GM21786 (cell line): ENCODE results near the gene ZNF512B.
"Not testable (repeated sequence)": the region's sequence is repeated elsewhere in the genome, so short reads cannot be mapped to it uniquely, and the experiment has no call there.

Experiments
- ATAC-seq: cut with Tn5 transposase; IDR thresholded peaks from one replicate; pipeline ENCODE4 v1.9.1; 2021; ENCODE audit not compliant: unreplicated experiment

ZNF512B gene, protein sequence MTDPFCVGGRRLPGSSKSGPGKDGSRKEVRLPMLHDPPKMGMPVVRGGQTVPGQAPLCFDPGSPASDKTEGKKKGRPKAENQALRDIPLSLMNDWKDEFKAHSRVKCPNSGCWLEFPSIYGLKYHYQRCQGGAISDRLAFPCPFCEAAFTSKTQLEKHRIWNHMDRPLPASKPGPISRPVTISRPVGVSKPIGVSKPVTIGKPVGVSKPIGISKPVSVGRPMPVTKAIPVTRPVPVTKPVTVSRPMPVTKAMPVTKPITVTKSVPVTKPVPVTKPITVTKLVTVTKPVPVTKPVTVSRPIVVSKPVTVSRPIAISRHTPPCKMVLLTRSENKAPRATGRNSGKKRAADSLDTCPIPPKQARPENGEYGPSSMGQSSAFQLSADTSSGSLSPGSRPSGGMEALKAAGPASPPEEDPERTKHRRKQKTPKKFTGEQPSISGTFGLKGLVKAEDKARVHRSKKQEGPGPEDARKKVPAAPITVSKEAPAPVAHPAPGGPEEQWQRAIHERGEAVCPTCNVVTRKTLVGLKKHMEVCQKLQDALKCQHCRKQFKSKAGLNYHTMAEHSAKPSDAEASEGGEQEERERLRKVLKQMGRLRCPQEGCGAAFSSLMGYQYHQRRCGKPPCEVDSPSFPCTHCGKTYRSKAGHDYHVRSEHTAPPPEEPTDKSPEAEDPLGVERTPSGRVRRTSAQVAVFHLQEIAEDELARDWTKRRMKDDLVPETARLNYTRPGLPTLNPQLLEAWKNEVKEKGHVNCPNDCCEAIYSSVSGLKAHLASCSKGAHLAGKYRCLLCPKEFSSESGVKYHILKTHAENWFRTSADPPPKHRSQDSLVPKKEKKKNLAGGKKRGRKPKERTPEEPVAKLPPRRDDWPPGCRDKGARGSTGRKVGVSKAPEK

DNA sequence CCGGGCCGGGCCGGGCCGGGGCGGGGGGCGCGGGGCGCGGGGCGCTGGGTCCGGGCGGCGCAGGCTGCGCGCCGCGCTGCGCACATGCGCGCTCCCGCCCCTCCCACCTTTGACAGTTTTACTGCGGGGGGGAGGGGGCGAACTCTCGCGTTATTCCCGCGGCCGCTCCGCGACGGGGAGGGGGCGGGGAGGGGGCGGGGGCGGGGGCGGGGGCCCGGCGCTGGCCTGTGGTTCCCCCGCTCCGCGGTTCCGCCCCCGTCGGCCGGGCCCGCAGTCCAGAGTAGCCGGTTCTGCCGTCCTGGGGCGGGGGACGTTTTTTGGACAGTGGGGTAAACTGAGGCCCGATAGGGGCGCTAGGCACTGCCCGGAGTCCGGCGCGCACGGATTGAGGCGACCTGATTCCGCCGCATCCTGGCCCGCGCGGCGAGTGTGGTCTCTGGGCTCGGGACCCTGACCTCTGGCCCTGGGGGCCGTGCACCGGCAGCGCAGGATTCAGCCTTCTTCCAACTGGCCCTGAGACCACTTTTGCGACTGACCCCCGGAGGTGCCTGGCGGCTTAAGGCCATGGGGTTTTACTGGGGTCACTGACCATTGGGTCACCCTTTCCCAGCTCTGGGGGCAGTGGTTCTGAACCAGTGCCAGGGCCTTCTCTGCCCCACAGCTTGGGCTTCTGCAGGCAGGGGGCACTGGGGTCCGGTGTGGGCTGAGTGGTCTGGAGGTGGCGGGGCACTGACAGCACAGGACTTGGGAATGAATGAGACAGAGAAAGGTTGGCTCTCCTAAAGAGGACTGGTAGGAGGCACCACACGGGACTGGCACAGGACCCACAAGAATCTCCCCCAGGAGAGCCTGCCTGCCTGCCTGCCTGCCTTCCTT, at the start of gene ZNF512B:
Gene ZNF512B (minus strand): TSS at position 93 of the 876 bp plus-strand sequence. CDS start 1,980 bp downstream, outside the sequence.
- ATAC-seq: no peak

DNA sequence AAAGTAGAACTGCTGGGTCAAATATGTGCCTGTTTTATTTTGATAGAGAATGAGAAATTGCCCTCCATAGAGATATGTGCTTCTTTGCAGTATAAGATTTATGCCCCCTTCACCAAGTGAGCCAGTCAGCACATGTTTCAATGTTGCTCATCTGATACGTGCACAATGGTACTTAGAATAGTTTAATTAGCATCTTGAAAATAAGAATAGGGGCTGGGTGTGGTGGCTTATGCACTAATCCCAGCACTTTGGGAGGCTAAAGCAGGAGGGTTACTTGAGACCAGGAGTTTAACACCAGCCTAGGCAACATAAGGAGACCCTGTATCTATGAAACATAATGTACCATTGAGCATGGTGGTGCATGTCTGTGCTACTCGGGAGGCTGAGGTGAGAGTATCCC, 45.9 kb upstream of the ZNF512B start:
- no peak for ATAC-seq

DNA sequence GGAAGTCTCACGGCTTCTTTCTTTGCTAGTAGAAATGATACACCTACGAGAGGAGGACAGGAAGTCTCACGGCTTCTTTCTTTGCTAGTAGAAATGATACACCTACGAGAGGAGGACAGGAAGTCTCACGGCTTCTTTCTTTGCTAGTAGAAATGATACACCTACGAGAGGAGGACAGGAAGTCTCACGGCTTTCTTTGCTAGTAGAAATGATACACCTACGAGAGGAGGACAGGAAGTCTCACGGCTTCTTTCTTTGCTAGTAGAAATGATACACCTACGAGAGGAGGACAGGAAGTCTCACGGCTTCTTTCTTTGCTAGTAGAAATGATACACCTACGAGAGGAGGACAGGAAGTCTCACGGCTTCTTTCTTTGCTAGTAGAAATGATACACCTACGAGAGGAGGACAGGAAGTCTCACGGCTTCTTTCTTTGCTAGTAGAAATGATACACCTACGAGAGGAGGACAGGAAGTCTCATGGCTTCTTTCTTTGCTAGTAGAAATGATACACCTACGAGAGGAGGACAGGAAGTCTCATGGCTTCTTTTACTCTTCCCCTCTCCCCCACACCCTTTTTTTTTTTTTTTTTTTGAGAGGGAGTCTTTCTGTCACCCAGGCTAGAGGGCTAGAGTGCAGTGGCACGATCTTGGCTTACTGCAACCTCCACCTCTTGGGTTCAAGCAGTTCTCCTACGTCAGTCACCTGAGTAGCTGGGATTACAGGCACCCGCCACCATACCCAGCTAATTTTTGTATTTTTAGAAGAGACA, 42.8 kb upstream of the ZNF512B start:
- ATAC-seq: not testable (repeated sequence)

DNA sequence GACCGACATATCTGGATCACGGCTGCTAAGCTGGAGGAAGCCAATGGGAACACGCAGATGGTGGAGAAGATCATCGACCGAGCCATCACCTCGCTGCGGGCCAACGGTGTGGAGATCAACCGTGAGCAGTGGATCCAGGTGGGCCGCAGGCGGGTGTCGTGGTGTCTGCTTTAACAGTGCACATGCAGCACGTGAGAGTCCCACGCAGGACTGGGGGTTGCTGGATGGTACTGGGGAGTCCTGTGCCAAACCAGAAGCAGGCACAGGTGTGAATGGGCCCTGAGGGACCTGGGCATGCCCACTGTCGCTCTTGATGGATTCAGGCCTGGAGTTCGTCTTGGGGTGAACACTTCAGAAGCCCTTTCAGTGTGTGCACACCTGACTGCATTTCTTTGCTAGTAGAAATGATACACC, 41.6 kb upstream of the ZNF512B start:
- no peak for ATAC-seq

DNA sequence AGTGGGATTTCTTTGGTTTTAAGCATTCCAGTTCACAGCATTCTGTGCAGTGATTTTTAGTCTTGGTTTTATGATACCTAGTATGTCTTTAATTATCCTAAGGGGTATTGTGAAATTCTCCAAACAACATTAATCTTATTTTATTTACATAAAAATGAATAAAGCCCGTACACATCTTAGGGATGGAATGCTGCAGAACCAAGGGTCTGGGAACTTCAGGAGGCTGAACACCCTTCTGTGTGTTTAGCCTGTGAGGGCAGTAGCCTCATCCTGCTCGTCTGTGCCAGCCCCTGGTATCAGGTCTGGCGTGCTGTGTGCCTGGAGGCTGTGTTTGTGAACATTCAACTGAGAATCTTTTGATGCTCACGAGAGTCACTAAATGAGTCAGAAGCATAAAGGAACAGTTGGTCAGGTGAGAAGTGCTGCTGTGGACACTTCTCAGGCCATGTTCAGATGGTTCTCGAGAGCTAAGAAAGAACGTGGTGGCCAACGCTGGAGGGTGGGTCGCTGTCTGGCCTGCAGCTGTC, 41.0 kb upstream of the ZNF512B start:
- ATAC-seq: no peak

DNA sequence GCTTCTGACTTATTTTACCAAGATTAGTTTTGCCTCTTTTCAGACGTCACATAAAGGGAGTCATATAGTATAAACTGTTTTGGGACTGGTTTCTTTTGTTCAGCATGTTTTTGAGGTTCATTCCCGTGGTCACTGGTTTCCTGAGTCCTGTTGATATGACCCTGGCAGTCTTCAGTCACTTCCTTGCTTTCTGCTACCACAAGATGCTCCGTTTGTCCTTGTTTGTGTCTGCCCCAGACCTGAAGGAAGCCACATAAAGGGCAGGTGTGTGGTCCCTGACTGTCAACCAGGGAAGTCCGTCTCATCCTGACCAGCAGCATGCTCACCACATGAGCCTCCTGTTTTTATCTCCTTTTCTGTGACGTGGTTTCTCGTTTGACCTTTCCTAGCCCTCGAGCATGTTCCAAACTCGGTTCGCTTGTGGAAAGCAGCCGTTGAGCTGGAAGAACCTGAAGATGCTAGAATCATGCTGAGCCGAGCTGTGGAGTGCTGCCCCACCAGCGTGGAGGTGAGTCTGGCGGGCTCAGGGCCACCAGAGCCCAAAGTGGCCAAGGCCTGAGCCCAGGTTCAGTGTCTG, 40.2 kb upstream of the ZNF512B start:
- no peak for ATAC-seq

DNA sequence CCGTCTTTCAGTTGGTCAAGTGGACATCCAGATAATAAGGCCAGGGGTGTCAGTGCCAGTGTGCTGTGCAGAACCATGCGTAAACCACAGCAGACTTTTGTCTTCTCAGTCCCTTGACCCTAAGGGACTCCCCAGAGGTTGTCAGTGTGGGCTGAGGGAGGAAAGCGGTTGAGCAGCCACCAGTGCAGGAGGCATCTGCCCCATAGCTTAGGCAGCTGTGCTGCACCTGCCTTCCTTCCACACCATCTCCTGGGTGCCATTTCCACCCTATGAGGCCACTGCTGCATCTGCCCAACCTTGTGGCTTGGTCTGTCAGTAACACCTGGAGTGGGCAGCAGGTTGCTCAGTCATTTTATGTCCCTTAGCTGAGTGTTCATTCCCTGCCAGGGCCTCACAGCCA, 37.2 kb upstream of the ZNF512B start:
- ATAC-seq: no peak

DNA sequence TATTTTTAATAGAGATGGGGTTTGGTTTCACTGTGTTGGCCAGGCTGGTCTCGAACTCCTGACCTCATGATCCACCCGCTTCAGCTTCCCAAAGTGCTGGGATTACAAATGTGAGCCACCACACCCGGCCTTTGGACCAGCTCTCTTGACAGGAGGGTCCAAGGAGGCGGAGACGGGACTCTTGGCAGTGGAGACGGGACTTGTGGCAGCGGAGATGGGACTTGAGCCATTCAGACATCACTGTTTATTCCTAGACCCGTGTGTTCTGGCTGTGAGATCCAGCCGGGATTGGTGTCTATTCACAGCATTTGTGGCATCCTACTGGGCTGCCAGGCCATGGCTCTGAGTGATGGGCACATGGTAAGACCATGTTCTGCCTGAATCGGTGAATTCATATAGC, 36.8 kb upstream of the ZNF512B start:
- no peak for ATAC-seq

DNA sequence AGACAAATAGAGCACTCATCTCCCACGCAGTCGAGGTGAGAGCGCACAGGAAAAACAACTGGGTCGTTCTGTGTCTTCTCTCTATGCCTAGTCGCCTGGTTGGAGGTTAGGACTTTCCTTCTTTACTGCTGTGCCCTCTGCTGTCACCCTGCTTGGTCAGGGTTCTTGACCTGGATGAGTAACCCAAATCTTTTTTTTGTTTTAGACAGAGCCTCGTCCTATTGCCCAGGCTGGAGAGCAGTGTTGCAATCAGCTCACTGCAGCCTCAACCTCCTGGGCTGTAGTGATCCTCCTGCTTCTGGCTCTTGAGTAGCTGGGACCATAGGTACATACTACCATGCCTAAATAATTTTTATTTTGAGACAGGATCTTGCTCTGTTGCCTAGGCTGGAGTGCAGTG, 35.7 kb upstream of the ZNF512B start:
- no peak for ATAC-seq

DNA sequence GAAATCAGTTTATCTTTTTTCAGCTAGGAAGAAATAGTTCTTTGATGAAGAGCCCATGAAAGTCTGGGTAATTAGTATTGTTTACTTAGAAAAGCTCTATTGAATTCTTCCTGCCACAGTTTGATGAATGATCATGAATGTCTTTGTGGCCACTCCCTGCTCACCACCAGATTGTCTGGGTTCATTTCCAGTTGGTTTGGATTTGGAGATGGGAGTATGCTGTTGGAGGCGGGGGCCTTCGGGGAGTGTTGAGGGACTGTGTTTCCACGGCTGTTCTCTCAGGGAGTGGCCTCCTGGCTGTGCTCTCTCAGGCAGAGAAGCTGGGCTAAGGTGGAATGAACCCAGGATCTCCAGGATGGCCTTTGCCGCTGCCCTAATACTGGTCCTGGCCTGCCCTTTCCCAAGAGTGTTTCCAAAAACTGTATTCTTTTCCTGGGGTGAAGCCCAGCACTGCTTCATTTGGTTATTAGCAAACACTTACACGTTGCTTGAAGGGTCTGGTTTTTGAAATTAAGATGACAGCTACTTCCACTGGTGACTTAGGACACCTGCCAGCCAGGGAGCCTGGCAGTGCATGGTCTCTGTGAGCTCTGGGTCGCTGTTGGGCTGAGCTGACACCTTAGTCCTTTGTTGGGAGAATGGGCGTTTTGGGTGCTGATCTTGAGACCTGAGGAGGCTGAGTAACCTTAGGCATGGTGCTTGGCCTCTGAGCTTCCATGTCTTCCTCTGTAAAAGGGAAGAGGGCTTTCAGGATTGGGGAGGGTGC, 34.4 kb upstream of the ZNF512B start:
- no peak for ATAC-seq

DNA sequence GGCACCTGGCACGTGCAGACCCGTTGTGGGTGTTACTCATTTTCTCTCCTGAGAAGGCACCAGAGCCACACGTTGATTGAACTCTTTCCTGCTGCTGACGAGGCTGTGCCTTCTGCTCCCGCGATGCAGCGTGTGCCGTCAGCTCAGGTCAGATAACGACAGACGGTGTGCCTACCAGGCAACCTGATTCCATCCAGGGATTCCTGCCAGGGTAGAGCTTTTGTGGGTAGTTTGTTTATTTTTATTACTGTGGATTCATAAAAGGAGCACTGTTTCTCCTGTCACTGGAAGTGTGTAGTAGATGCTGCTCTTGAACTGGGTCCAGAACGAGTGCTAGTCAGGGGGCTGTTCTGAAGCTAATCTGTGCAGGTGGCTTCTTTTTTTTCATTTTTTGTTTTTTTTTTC, 31.9 kb upstream of the ZNF512B start:
- ATAC-seq: no peak

DNA sequence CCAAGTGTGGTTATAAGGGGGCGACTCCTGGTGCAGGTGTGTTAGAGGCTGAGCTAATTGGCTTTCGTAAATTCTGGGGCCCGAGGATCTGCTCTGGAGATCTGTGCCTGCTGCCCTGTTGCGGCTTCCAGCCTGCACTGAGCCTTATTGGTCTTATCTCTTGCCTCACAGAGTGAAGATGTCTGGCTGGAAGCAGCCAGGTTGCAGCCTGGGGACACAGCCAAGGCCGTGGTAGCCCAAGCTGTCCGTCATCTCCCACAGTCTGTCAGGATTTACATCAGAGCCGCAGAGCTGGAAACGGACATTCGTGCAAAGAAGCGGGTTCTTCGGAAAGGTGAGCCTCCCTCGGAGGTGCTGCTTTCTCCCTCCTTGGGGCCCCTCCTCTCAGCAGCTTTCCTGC, 31.2 kb upstream of the ZNF512B start:
- no peak for ATAC-seq

DNA sequence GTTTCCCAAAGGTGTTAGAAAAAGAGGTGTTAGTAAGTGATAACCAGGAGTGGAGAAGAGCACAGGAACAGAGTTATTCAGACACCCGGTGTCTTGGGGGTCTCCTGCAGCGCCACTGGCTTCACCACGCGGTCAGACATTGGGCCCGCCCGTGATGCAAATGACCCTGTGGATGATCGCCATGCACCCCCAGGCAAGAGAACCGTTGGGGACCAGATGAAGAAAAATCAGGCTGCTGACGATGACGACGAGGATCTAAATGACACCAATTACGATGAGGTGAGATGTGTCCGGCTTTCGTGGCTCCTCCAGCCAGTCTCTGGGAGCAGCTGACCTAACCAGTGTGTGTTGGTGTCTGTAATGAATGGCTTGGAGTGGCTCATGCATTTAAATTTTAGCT, 13.2 kb upstream of the ZNF512B start:
- ATAC-seq: no peak

DNA sequence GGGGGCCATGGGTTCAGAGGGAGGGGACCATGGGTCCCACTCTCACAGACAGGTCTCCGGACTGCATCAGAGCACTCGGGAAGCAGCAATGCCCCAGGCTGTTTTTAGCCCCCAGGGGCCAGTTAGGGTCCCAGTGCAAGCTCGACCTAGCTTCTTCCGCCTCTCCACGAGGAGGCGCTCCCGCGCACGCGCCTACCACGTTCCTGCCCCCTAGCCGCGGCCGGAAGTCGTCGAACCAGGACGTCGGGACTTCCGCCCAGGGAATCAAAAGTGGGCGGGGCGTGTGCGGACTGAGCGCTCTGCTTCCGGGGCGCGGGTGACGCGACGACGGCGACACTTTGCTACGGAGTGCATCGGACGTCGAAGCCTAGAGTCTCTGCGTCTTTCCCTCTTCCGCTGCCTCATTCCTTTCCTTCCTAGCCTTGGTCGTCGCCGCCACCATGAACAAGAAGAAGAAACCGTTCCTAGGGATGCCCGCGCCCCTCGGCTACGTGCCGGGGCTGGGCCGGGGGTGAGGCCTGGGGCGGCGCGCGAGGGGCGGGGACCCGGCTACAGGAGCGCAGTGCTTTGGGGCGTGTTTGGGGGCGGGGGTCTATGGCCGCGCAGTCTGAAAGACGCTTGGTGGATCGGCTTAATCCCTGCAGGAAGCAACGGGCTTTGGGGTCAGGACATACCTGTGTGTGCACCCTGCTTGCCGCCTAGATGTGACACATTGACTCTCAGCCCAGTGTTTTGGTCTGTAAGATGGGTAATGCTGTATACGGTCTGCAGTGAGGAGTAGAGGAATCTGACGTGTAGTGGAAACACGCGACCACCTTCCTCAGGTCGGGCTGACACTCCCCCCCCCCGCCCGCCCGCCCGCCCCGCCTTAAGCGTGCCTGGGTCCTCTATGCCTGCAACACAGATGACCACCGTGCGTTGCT, 11.3 kb upstream of the ZNF512B start, which contains the start of gene PRPF6:
Gene PRPF6 (plus strand): TSS at position 327 of the 923 bp plus-strand sequence. CDS start 114 bp downstream, at position 441.
- ATAC-seq: peak; percentile 47

DNA sequence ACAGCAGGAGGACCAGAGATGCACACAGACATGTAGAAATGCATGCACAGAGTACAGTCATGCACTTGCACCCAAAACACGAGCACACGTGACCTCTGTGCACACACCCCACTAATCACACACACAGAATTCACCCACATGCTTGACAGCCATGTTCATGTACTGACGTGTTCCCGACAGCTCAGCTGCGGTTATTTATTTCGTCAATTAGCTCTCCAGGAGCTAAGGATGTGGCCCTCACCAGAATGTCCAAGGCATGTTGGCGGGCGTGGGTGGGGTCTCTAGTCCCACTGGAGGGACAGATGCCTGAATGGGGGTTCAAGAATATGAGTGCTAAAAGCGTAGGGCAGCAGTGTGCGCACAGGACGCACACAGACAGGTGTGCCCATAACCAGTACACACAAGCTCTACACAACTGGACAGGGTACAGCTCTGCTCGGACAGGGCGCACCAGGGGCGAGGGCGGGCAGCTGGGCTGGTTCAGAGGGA, 10.6 kb upstream of the ZNF512B start:
- ATAC-seq: peak; percentile 9

DNA sequence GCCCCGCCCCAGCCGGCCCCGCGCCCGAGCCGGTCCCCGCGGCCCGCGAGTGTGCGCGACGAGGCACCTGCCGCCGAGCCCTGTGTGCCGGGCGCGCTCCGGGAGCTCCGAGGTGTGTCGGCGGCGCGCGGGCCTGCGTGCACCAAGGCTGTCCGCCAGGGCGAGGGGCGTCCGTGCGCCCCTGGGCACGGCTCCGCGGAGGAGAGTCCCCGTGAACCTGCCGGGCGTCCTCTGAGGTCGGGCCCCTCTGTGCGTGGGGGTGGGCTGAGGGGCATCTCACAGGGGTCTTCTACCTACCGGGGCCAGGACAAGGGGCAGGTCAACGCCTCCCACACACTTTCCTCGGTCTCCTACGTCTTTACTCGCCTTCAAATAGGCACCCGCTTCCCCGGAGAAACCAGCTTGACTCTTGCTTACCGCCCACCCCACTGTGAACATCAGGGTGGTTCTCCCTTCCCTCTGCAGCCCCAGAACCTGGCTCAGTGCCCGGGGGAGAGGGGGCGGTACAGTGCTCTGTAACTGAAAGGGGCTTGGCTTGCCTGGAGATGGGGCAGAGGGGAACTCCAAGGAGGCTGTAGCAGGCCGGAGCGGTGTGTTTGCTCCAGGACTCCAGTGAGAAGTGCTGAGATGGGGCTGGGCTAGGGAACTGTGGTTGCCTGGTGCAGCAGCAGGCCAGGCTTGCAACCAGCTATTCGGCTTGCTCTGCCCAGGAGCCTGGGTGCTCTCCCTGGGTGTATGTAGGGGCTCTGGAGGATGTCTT, 10.0 kb upstream of the ZNF512B start, which contains the start of gene SAMD10:
Gene SAMD10 (minus strand): TSS at position 86 of the 760 bp plus-strand sequence. CDS start 175 bp downstream, outside the sequence.
- peak; percentile 39 for ATAC-seq

DNA sequence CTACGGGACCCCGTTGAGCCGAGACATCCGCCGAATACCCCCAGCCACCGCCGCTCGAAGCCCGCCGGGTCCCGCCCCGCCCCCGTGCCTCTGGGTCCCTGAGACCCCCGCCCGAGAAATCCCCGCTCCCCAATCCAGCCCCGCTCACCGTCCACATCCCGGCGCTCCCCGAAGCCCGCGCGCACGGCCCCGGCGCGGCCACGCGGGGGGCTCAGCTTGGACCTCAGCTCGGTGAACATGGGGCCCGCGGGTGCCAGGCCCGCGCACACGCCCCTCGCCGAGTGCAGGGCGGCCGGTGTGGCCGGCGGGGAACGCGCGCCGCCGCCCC, 9.5 kb upstream of the ZNF512B start:
- ATAC-seq: no peak
